HepG2 (cell line): ENCODE data around the gene RAB38. TPM values are rescaled to one million over a fixed set of nuclear protein-coding genes. Genes with fewer than 3 reads are reported as not detected.

Experiments used
- ATAC-seq: fragments of 200-7000 bp; cut with Tn5 transposase; 3 replicates; pipeline ENCODE4 v1.9.1; 2020; ENCODE audit warnings: mild to moderate bottlenecking, moderate library complexity
- BruUV-seq: library from RNA; stranded (reverse); fragments of 400-500 nt; replicated peaks from 2 replicates; lab custom pipeline; 2021; lab: Mats Ljungman, UMichigan
- CTCF ChIA-PET: fragments of 300-600 bp; formaldehyde crosslinking; extraction: SDS; loops from one replicate; lab custom pipeline; 2021; ENCODE audit warnings: low total read pairs, inconsistent platforms, low intra/inter-chr PET ratio; lab: Yijun Ruan, JAX
- POLR2A ChIA-PET: fragments of 350-600 bp; sonication (Branson Sonifier 250); formaldehyde crosslinking; loops from one replicate; lab custom pipeline; 2020; ENCODE audit warnings: antibody characterized with exemption, inconsistent platforms; lab: Yijun Ruan, JAX
- DNase-seq: peaks from one replicate; pipeline ENCODE4 v3.0.0-alpha.2; 2015; ENCODE audit warnings: low spot score
- FAIRE-seq: peaks from 3 replicates; lab custom pipeline; 2011; peaks lifted over from hg19 to GRCh38; lab: Jason Lieb, UNC
- H2AFZ ChIP-seq: one replicate; pipeline ENCODE4 v1.6.1; 2011; ENCODE audit warnings: low read length, inconsistent platforms
- H3K27ac ChIP-seq: fragments of 300-600 bp; 3 replicates; pipeline ENCODE4 v1.8.0; 2011; ENCODE audit warnings: mixed run types, mild to moderate bottlenecking, mixed read lengths, low read length, inconsistent platforms; ENCODE audit not compliant: insufficient read depth; ENCODE audit errors: extremely low read length
- H3K27me3 ChIP-seq, 2 experiments: fragments of 200-600 bp in 1 of 2; 2 replicates in 1 of 2; 3 replicates in 1 of 2; pipeline versions ENCODE4 v1.6.0 to v1.8.0; 2011; ENCODE audit warnings: low read length in 2 of 2, mild to moderate bottlenecking in 2 of 2, moderate library complexity in 2 of 2, inconsistent platforms in 1 of 2; ENCODE audit not compliant: insufficient read depth in 2 of 2, control insufficient read depth in 1 of 2
- H3K36me3 ChIP-seq, 2 experiments: fragments of 200-600 bp in 1 of 2; replicated peaks in 1 of 2; 2 replicates in 1 of 2; 3 replicates in 1 of 2; pipeline versions ENCODE4 v1.5.1 to v1.8.0; 2011; ENCODE audit warnings: low read length in 2 of 2, inconsistent platforms in 1 of 2; ENCODE audit not compliant: insufficient read depth in 2 of 2, control insufficient read depth in 1 of 2
- H3K4me1 ChIP-seq: 2 replicates; pipeline ENCODE4 v1.5.1; 2012; ENCODE audit warnings: low read length, inconsistent platforms; ENCODE audit not compliant: insufficient read depth
- H3K4me2 ChIP-seq: 2 replicates; pipeline ENCODE4 v1.6.0; 2011; ENCODE audit warnings: low read depth, low read length, inconsistent platforms
- H3K4me3 ChIP-seq, 3 experiments: fragments of 200-600 bp in 1 of 3; sonication (generic), shearing (Covaris generic) in 1 of 3; replicated peaks in 1 of 3; 2 replicates each; pipeline ENCODE4 v1.5.1; 2011 to 2016; ENCODE audit warnings: low read length in 3 of 3, inconsistent platforms in 2 of 3, low read depth in 2 of 3, mild to moderate bottlenecking in 2 of 3, control low read depth in 1 of 3, mixed read lengths in 1 of 3; ENCODE audit not compliant: insufficient read depth in 1 of 3
- H3K79me2 ChIP-seq: one replicate; pipeline ENCODE4 v1.6.1; 2011; ENCODE audit warnings: low read length, inconsistent platforms; ENCODE audit not compliant: insufficient read depth
- H3K9ac ChIP-seq: 2 replicates; pipeline ENCODE4 v1.6.0; 2011; ENCODE audit warnings: mild to moderate bottlenecking, low read depth, low read length, inconsistent platforms; ENCODE audit not compliant: insufficient read depth
- H3K9me3 ChIP-seq: 2 replicates; pipeline ENCODE4 v1.5.1; 2012; ENCODE audit warnings: mild to moderate bottlenecking, low read length
- H4K20me1 ChIP-seq: 2 replicates; pipeline ENCODE4 v1.6.0; 2011; ENCODE audit warnings: inconsistent platforms, mild to moderate bottlenecking, low read length, moderate library complexity; ENCODE audit not compliant: insufficient read depth
- AHR ChIP-seq: IDR thresholded peaks from 2 replicates; pipeline ENCODE4 v1.6.1; 2018; ENCODE audit warnings: missing genetic modification reagents, missing compliant biosample characterization
- BCL6 ChIP-seq: IDR thresholded peaks from 2 replicates; pipeline ENCODE4 v1.6.1; 2016; ENCODE audit warnings: missing genetic modification reagents, missing compliant biosample characterization
- ISX ChIP-seq: sonication (generic); formaldehyde crosslinking; conservative IDR thresholded peaks from 2 replicates; pipeline ENCODE4 v1.5.0; 2020; ENCODE audit warnings: missing genetic modification reagents
- PHF8 ChIP-seq: sonication (generic); formaldehyde crosslinking; IDR thresholded peaks from 2 replicates; pipeline ENCODE4 v1.5.0; 2020; ENCODE audit warnings: missing genetic modification reagents
- RELA ChIP-seq: sonication (generic); formaldehyde crosslinking; IDR thresholded peaks from 2 replicates; pipeline ENCODE4 v1.4.0; 2020; ENCODE audit warnings: missing genetic modification reagents
- SOX6 ChIP-seq, 2 experiments: fragments of 450-650 bp in 1 of 2; sonication (generic) in 1 of 2; formaldehyde crosslinking in 1 of 2; IDR thresholded peaks; 2 replicates each; pipeline versions ENCODE4 v1.4.0 to v1.6.1; 2017 to 2020; ENCODE audit warnings: antibody characterized with exemption in 1 of 2, mild to moderate bottlenecking in 1 of 2, missing genetic modification reagents in 1 of 2
- THAP11 ChIP-seq: IDR thresholded peaks from 2 replicates; pipeline ENCODE4 v1.6.1; 2016; ENCODE audit warnings: missing biosample characterization, missing genetic modification reagents
- TRAFD1 ChIP-seq: sonication (generic); formaldehyde crosslinking; IDR thresholded peaks from 2 replicates; pipeline ENCODE4 v1.5.1; 2020; ENCODE audit warnings: missing genetic modification reagents, mild to moderate bottlenecking, borderline replicate concordance
- WGBS: methylation state at CpG from one replicate; pipeline ENCODE4 v1.1.6; 2017; ENCODE audit warnings: low lambda C conversion rate; 5-methylcytosine and 5-hydroxymethylcytosine counted together
- in situ Hi-C: cut with HindIII; loops from 2 replicates; pipeline ENCODE4 v1.10.0; 2017; ENCODE audit warnings: low pct_unique_long_range_greater_than_20kb; ENCODE audit not compliant: extremely low pct_ligation_motif_present
- intact Hi-C: fragments of 100-400 bp; cut with micrococcal nuclease; formaldehyde crosslinking; loops from one replicate; pipeline ENCODE4 v1.10.0; 2022; ENCODE audit not compliant: unreplicated experiment
- polyA plus RNA-seq, 8 experiments: library from polyadenylated mRNA; depleted of rRNA in 3 of 8; stranded (reverse) in 7 of 8; unstranded in 1 of 8; fragments of >200 nt; fragmentation: Illumina TruSeq in 4 of 8; extraction: Trizol in 4 of 8; gene quantifications; 2 replicates each; pipeline versions ENCODE4 v1.2.1 to v1.2.3, GENCODE V29; 2011 to 2016; ENCODE audit warnings: low read depth in 4 of 8, missing spikeins in 1 of 8, mixed read lengths in 1 of 8; ENCODE audit not compliant: insufficient read depth in 1 of 8
- total RNA-seq, 5 experiments: library from RNA; depleted of rRNA; stranded (reverse); fragments of >200 nt; fragmentation: Illumina TruSeq; extraction: Trizol; gene quantifications; 2 replicates each; pipeline ENCODE4 v1.2.3, GENCODE V29; 2016; ENCODE audit warnings: low read depth in 1 of 5
- TF ChIP-seq, protein P1 (sequence below): sonication (generic); formaldehyde crosslinking; IDR thresholded peaks from 2 replicates; pipeline ENCODE4 v1.8.1; 2023; ENCODE audit warnings: mild to moderate bottlenecking, inconsistent platforms, moderate library complexity, missing genetic modification reagents, borderline replicate concordance

Gene RAB38
- total and polyA plus RNA-seq, 2 of the 13 experiments (the other 11 are each of a cell fraction or from before 2014, with no cell fraction given), result 0.13 to 0.30 TPM

DNA sequence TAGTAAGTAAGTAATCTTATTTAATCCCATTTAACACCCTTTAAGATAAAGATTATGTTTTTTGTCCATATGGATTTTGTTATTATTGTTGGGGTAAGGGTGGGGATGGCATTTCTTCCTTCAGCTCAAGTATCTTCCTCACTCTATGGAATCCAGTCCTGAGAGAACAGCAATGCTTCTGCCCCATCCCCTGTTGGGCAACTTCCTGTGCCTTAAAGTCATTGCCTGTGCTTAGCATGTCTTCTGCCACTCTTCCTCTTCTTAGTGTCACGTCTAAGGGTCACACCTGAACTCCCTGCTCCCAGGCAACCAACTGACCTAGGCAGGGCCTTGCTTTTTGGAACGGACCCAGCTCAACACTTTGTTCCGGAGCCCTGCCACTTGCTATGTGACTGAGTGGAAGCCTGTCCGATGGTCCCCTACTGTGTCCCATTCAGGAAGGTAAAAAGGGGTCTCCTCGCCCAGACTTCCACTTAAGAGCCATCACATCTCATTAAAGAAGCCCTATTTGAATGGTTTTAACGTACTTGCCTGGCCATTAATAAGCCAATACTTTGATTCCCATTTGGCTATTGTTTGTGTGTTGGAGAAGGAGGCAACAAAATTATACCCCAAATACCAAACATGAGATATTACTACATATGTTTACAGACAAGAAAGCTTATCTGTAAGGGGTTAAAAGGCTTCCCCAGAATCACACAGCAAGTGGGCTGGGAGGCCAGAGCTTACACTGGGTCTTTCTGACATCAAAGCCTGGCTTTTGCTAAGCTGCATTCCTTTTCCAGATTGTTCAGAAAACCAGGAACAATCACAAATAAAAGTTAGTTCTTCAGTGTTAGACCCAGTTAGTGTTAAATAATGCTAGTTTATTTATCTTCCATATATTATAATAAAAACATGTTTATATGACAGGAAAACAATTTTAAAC lies 59.2 kb downstream of the RAB38 start:
- no peak overlapping the region for H2AFZ ChIP-seq
- no peaks in the 10 kb centered on the region for H3K27me3 ChIP-seq
- BruUV-seq, result no TSS peak
- no peaks in the 10 kb centered on the region for H3K9me3 ChIP-seq
- H3K79me2 ChIP-seq, result no peaks in the 10 kb centered on the region
- ChIA-PET POLR2A (no interaction called here), CTCF (no interaction called here)
- no peaks in the 10 kb centered on the region for H3K36me3 ChIP-seq
- DNase-seq (no peak), FAIRE-seq (no peak), ATAC-seq (no peak)
- no peaks in the 10 kb centered on the region for H4K20me1 ChIP-seq
- H3K9ac ChIP-seq, result no peak overlapping the region
- H3K4me1 ChIP-seq, result no peaks in the 10 kb centered on the region
- 10% methylated on average over 5 of the region's 6 CpGs for WGBS
- no peak overlapping the region for H3K4me3 ChIP-seq
- H3K4me2 ChIP-seq, result no peak overlapping the region
- H3K27ac ChIP-seq, result no peak overlapping the region
- TF ChIP-seq TRAFD1 (CRISPR knock-in tag), result no peak
- no peak for TF ChIP-seq PHF8 (CRISPR knock-in tag)
- TF ChIP-seq THAP11 (CRISPR knock-in tag), result no peak
- TF ChIP-seq SOX6 (IDR thresholded peaks at IDR 0.05), result no peak
- no peak for TF ChIP-seq SOX6 (CRISPR knock-in tag; IDR thresholded peaks at IDR 0.05)
- TF ChIP-seq RELA (CRISPR knock-in tag), result no peak
- TF ChIP-seq AHR (CRISPR knock-in tag), result no peak
- TF ChIP-seq, protein P1, sequence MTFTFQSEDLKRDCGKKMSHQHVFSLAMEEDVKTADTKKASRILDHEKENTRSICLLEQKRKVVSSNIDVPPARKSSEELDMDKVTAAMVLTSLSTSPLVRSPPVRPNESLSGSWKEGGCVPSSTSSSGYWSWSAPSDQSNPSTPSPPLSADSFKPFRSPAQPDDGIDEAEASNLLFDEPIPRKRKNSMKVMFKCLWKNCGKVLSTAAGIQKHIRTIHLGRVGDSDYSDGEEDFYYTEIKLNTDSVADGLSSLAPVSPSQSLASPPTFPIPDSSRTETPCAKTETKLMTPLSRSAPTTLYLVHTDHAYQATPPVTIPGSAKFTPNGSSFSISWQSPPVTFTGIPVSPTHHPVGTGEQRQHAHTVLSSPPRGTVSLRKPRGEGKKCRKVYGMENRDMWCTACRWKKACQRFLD (CRISPR knock-in tag), result no peak
- no peak for TF ChIP-seq BCL6 (CRISPR knock-in tag)
- TF ChIP-seq ISX (CRISPR knock-in tag), result no peak
- in situ Hi-C loops, result no loop called here
- intact Hi-C loops, result no loop called here
